K562 (cell line): Measurements from ENCODE around the gene ADAP1.

ENCODE experiments used
- EZH2 ChIP-seq: IDR thresholded peaks from 2 replicates; pipeline ENCODE4 v1.6.1; 2012; ENCODE audit warnings: low read depth, mild to moderate bottlenecking, inconsistent platforms, low read length, borderline replicate concordance
- HDAC2 ChIP-seq: fragments of 450-650 bp; IDR thresholded peaks from 2 replicates; pipeline ENCODE4 v1.6.1; 2016; ENCODE audit warnings: mild to moderate bottlenecking
- NFE2L1 ChIP-seq: fragments of 450-650 bp; IDR thresholded peaks from 2 replicates; pipeline ENCODE4 v1.6.1; 2016; ENCODE audit warnings: missing genetic modification characterization, low read depth, mild to moderate bottlenecking, missing compliant biosample characterization, moderate library complexity, borderline replicate concordance
- PHF8 ChIP-seq: fragments of 200-600 bp; sonication (generic); IDR thresholded peaks from 2 replicates; pipeline ENCODE4 v1.6.1; 2012; ENCODE audit warnings: mixed run types, mild to moderate bottlenecking, inconsistent platforms, low read length, moderate library complexity, borderline replicate concordance
- ZNF384 ChIP-seq: IDR thresholded peaks from 2 replicates; pipeline ENCODE4 v1.6.1; 2012; ENCODE audit warnings: low read depth, low read length, improper control_type of control experiment

DNA sequence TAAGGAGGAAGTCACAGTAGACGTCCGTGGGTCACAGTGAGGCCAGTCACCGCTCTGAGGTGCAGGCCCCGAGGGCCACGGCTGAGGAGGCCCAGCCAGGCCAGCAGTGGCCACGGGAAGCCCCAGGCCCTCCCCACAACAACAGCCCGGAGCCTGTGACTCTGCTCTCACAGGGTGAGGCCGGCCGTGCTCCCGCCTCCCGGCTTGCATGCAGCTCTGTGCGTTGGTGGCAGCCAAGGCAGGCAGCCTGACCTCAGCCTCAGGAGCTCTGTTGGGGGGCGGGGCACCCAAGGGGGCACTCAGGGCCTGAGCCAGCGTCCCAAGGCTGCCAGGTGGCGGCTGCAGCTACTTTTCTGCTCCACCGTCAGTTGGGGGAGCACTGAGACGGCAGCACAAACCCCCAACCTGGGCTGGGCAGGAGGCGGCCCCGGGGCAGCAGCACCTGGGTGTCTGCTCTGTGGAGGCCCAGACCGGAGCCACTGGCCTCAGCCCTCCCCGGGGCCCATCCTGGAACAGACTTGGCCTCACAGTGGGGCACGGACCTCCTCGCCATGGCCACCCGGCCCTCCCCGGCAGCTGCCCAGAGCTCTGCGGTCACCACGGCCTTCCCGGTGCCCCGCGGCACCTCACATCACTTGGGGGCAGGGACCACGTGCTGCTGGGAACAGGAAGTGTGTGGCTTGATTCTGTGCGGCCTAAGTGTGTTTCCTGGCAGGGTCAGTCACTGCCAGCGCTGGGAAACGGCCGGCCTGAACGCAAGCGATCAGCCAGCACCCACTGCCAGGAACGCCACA lies 41.8 kb upstream of the ADAP1 start:
- TF ChIP-seq PHF8 = no peak
- TF ChIP-seq NFE2L1 (tag) = no peak
- TF ChIP-seq HDAC2 = no peak
- no peak for TF ChIP-seq ZNF384
- TF ChIP-seq EZH2 = no peak
